GM10248 (cell line): ENCODE results near the gene FSTL5.

Experiments
- CTCF ChIA-PET: fragments of 300-600 bp; sonication (Branson Sonifier 250); formaldehyde crosslinking; extraction: SDS; loops from one replicate; lab custom pipeline; 2021; ENCODE audit warnings: antibody characterized with exemption; lab: Yijun Ruan, JAX
- POLR2A ChIA-PET: fragments of 350-650 bp; sonication (Branson Sonifier 250); formaldehyde crosslinking; extraction: SDS; loops from one replicate; lab custom pipeline; 2020; ENCODE audit warnings: antibody characterized with exemption; lab: Yijun Ruan, JAX
- DNase-seq: peaks from one replicate; pipeline ENCODE4 v3.0.0; 2012; ENCODE audit errors: extremely low spot score
- CTCF ChIP-seq: IDR thresholded peaks from 2 replicates; pipeline ENCODE4 v1.5.1; 2012; ENCODE audit warnings: mild to moderate bottlenecking, low read depth; ENCODE audit errors: extremely low read depth, missing control alignments, control extremely low read depth

The FSTL5 gene

GRCh38 chr4:162139412-162139811 lies 24.4 kb downstream of the FSTL5 start:
- ChIA-PET CTCF (no interaction called here), POLR2A (no interaction called here)
- no peak for DNase-seq
- no peak for TF ChIP-seq CTCF

- DNase-seq, result no peak
- ChIA-PET POLR2A (no interaction called here), CTCF (no interaction called here)
- TF ChIP-seq CTCF, result no peak
Observed at GRCh38 chr4:162131256-162131655, 32.5 kb downstream of the FSTL5 start.

- ChIA-PET POLR2A (no interaction called here), CTCF (no interaction called here)
- DNase-seq, result no peak
- no peak for TF ChIP-seq CTCF
Observed at GRCh38 chr4:162126729-162127128, 37.1 kb downstream of the FSTL5 start.

- CTCF ChIA-PET, result no interaction called here
- no peak for TF ChIP-seq CTCF
- POLR2A ChIA-PET, result no interaction called here
- DNase-seq, result no peak
Observed at GRCh38 chr4:162117051-162117450, 46.7 kb downstream of the FSTL5 start.

GRCh38 chr4:162116095-162116779 lies 47.6 kb downstream of the FSTL5 start:
- DNase-seq, result no peak
- TF ChIP-seq CTCF, result no peak
- ChIA-PET CTCF (no interaction called here), POLR2A (no interaction called here)

- CTCF ChIA-PET, result no interaction called here
- POLR2A ChIA-PET, result no interaction called here
- no peak for TF ChIP-seq CTCF
- DNase-seq, result no peak
Observed at GRCh38 chr4:162115333-162115732, 48.5 kb downstream of the FSTL5 start.
